Left hindlimb (tissue), 1 donor: ENCODE results near the gene EXOC1L.

Experiments
- DNase-seq: peaks from one replicate; pipeline ENCODE4 v3.0.0-alpha.2; 2018

Gene EXOC1L

DNA sequence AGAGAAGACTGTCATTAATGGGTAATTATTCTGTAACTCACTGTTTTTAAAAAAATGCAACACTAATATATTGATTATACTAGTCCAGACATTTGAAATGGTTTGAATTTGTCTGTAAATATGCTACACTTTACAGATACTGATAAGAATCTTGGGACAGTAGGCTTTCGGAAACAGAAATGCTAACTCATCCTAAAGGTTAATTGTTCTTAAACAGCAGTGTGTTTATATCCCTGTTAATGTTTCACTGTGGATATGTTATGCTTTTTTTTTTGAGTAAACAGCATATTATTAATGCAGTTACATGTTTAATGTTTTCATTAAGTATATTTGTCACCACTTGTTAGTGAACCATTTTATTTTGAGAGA, 65.2 kb downstream of the EXOC1L start:
- DNase-seq = no peak
